HepG2 (cell line): ENCODE results near the gene STC2. TPM values are rescaled to one million over a fixed set of nuclear protein-coding genes. Genes with fewer than 3 reads are reported as not detected.
A peak's percentile ranks its signal among the peaks of the same experiment; 100 is the strongest.

Source experiments
- ATF5 ChIP-seq: sonication (generic); formaldehyde crosslinking; IDR thresholded peaks from 2 replicates; pipeline ENCODE4 v1.4.0; 2020; ENCODE audit warnings: mild to moderate bottlenecking, low read depth, missing genetic modification reagents
- CBX1 ChIP-seq: IDR thresholded peaks from one replicate; pipeline ENCODE4 v1.6.1; 2016; ENCODE audit warnings: antibody characterized with exemption, low read depth
- HDAC1 ChIP-seq: sonication (generic); formaldehyde crosslinking; IDR thresholded peaks from 2 replicates; pipeline ENCODE4 v1.5.1; 2020; ENCODE audit warnings: mild to moderate bottlenecking, missing genetic modification reagents
- HOXA7 ChIP-seq: sonication (generic); formaldehyde crosslinking; IDR thresholded peaks from 2 replicates; pipeline ENCODE4 v1.8.1; 2022; ENCODE audit warnings: mild to moderate bottlenecking, missing genetic modification reagents, moderate library complexity
- MAZ ChIP-seq, 2 experiments: sonication (generic) in 1 of 2; formaldehyde crosslinking in 1 of 2; IDR thresholded peaks; 2 replicates each; pipeline versions ENCODE4 v1.5.0 to v1.6.1; 2012 to 2020; ENCODE audit warnings: low read depth in 2 of 2, mild to moderate bottlenecking in 2 of 2, borderline replicate concordance in 1 of 2, improper control_type of control experiment in 1 of 2, low read length in 1 of 2, missing genetic modification reagents in 1 of 2, moderate library complexity in 1 of 2
- MBNL3 ChIP-seq: fragments of 250-450 bp; sonication (Bioruptor Pico); conservative IDR thresholded peaks from 2 replicates; pipeline ENCODE4 v1.8.0; 2022; ENCODE audit warnings: mild to moderate bottlenecking, inconsistent platforms
- MIXL1 ChIP-seq: IDR thresholded peaks from 2 replicates; pipeline ENCODE4 v1.6.1; 2016
- MXI1 ChIP-seq: IDR thresholded peaks from 3 replicates; pipeline ENCODE4 v1.6.1; 2012; ENCODE audit warnings: low read depth, low read length, inconsistent platforms, borderline replicate concordance
- POLR2G ChIP-seq: fragments of 200-400 bp; formaldehyde crosslinking; IDR thresholded peaks from 2 replicates; pipeline ENCODE4 v1.6.1; 2018; ENCODE audit warnings: mild to moderate bottlenecking, low read depth, low read length, moderate library complexity
- PRDM4 ChIP-seq: sonication (generic); formaldehyde crosslinking; IDR thresholded peaks from 2 replicates; pipeline ENCODE4 v1.9.0; 2021; ENCODE audit warnings: missing genetic modification reagents, borderline replicate concordance
- XBP1 ChIP-seq: sonication (generic); formaldehyde crosslinking; IDR thresholded peaks from 2 replicates; pipeline ENCODE4 v1.5.0; 2020; ENCODE audit warnings: missing genetic modification reagents
- ZFP1 ChIP-seq: IDR thresholded peaks from 2 replicates; pipeline ENCODE4 v1.6.1; 2016
- ZNF207 ChIP-seq: fragments of 450-650 bp; IDR thresholded peaks from 2 replicates; pipeline ENCODE4 v1.6.1; 2016; ENCODE audit warnings: antibody characterized with exemption, borderline replicate concordance
- ZNF263 ChIP-seq: sonication (generic); formaldehyde crosslinking; IDR thresholded peaks from 2 replicates; pipeline ENCODE4 v1.4.0; 2020; ENCODE audit warnings: missing genetic modification reagents
- ZNF558 ChIP-seq: sonication (generic); formaldehyde crosslinking; IDR thresholded peaks from 2 replicates; pipeline ENCODE4 v1.9.0; 2022; ENCODE audit warnings: mild to moderate bottlenecking, missing genetic modification reagents, borderline replicate concordance
- ZNF574 ChIP-seq: sonication (generic); formaldehyde crosslinking; IDR thresholded peaks from 2 replicates; pipeline ENCODE4 v1.4.0; 2020; ENCODE audit warnings: missing genetic modification reagents
- ZNF619 ChIP-seq: sonication (generic); formaldehyde crosslinking; IDR thresholded peaks from 2 replicates; pipeline ENCODE4 v1.4.0; 2020; ENCODE audit warnings: mild to moderate bottlenecking, missing genetic modification reagents
- ZNF652 ChIP-seq: IDR thresholded peaks from 2 replicates; pipeline ENCODE4 v1.6.1; 2016; ENCODE audit warnings: low read depth, borderline replicate concordance
- ZNF879 ChIP-seq: sonication (generic); formaldehyde crosslinking; IDR thresholded peaks from 2 replicates; pipeline ENCODE4 v1.8.1; 2023; ENCODE audit warnings: missing genetic modification reagents
- ZSCAN25 ChIP-seq: sonication (generic); formaldehyde crosslinking; IDR thresholded peaks from 2 replicates; pipeline ENCODE4 v1.8.0; 2022; ENCODE audit warnings: mild to moderate bottlenecking, missing genetic modification reagents
- polyA plus RNA-seq, 8 experiments: library from polyadenylated mRNA; depleted of rRNA in 3 of 8; stranded (reverse) in 7 of 8; unstranded in 1 of 8; fragments of >200 nt; fragmentation: Illumina TruSeq in 4 of 8; extraction: Trizol in 4 of 8; gene quantifications; 2 replicates each; pipeline versions ENCODE4 v1.2.1 to v1.2.3, GENCODE V29; 2011 to 2016; ENCODE audit warnings: low read depth in 4 of 8, missing spikeins in 1 of 8, mixed read lengths in 1 of 8; ENCODE audit not compliant: insufficient read depth in 1 of 8
- total RNA-seq, 5 experiments: library from RNA; depleted of rRNA; stranded (reverse); fragments of >200 nt; fragmentation: Illumina TruSeq; extraction: Trizol; gene quantifications; 2 replicates each; pipeline ENCODE4 v1.2.3, GENCODE V29; 2016; ENCODE audit warnings: low read depth in 1 of 5

The STC2 gene
- total and polyA plus RNA-seq, 2 of the 13 experiments (the other 11 are each of a cell fraction or from before 2014, with no cell fraction given): 27.1 to 69.2 TPM

GRCh38 chr5:173327948-173328843 lies at the start of gene STC2 (continued):
- peak; percentile 47; the same call in 1 of the 2 replicates for TF ChIP-seq ZSCAN25
- no peak for TF ChIP-seq MBNL3 (CRISPR knock-in tag)
- peak; percentile 54; the same call in 1 of the 2 replicates for TF ChIP-seq MIXL1
- TF ChIP-seq ATF5: peak; percentile 86; the same call in 1 of the 2 replicates
- TF ChIP-seq ZNF879 (CRISPR knock-in tag): 0 out of 2 replicates have a peak, but pooled peaks have one; percentile 50
- TF ChIP-seq HOXA7 (CRISPR knock-in tag): peak; percentile 93
- TF ChIP-seq ZNF574 (CRISPR knock-in tag): peak; percentile 81
- peak; percentile 85; the same call in 1 of the 3 replicates for TF ChIP-seq MXI1
- TF ChIP-seq ZNF619: no peak
- no peak for TF ChIP-seq XBP1 (CRISPR knock-in tag)
- no peak for TF ChIP-seq ZNF652 (CRISPR knock-in tag)
- no peak for TF ChIP-seq MAZ (IDR thresholded peaks at IDR 0.05; ENCODE audit: borderline replicate concordance, low read depth, low read length)
- TF ChIP-seq MAZ (CRISPR knock-in tag; IDR thresholded peaks at IDR 0.05; ENCODE audit: low read depth): peak; percentile 88
- peak; percentile 91 for TF ChIP-seq HDAC1 (CRISPR knock-in tag)
- peak; percentile 99 for TF ChIP-seq POLR2G
- 0 out of 2 replicates have a peak, but pooled peaks have one; percentile 43 for TF ChIP-seq ZNF558 (CRISPR knock-in tag)
- TF ChIP-seq CBX1: peak; percentile 61
- no peak for TF ChIP-seq ZNF207
- TF ChIP-seq ZNF263 (CRISPR knock-in tag): peak; percentile 85
- 0 out of 2 replicates have a peak, but pooled peaks have one; percentile 21 for TF ChIP-seq PRDM4
- TF ChIP-seq ZFP1: 0 out of 2 replicates have a peak, but pooled peaks have one; percentile 56
